ENCODE measurements around the gene PIKFYVE.
A peak's percentile ranks its signal among the peaks of the same experiment; 100 is the strongest.
"Not testable (repeated sequence)": the region's sequence is repeated elsewhere in the genome, so short reads cannot be mapped to it uniquely, and the experiment has no call there.

PIKFYVE gene

GRCh38 chr2:208265801-208266552, at the start of gene PIKFYVE:
TSS of gene PIKFYVE (plus strand) at chr2:208266255. CDS start at chr2:208271520, 5,265 bp downstream.
- DNase-seq (ENCODE audit: low spot score), result peak; percentile 92

DNA sequence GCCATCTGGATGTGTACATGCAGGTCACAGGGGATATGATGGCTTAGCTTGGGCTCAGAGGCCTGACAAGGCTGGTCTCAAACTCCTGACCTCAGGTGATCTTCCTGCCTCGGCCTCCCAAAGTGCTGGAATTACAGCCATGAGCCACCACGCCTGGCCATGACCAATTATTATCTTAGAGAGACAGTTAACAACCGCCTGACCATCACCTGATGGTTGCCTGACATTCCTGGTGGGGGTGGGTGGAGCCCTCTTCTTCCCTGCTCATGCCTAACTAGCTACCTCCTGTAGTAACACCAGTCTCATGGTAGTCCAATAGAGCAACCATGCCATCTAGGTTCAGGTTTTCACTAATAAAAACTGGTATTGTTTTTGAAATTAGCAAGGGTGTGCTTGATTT, 44.2 kb upstream of the PIKFYVE start:
- DNase-seq (ENCODE audit: low spot score), result not testable (repeated sequence)

DNA sequence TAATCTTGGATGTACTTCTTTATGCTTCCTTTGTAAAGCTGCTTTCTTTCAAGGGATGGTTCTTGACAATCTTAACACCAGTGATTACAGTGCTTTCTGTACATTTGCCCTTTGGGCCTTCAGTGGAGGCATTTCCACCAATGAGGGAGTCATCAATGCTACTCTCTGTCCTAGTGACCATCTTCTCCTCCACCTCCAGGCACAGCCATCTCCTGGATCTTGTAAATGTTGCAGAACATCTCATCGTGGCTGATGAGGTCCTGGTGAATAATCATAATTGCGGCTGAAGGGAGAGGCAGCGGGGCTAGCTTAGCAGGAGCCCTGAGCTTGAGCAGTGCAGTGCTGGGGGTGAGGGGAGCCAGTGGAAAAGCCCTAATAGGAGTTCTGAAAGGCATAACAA, 43.7 kb upstream of the PIKFYVE start:
- no peak for DNase-seq (ENCODE audit: low spot score)

DNA sequence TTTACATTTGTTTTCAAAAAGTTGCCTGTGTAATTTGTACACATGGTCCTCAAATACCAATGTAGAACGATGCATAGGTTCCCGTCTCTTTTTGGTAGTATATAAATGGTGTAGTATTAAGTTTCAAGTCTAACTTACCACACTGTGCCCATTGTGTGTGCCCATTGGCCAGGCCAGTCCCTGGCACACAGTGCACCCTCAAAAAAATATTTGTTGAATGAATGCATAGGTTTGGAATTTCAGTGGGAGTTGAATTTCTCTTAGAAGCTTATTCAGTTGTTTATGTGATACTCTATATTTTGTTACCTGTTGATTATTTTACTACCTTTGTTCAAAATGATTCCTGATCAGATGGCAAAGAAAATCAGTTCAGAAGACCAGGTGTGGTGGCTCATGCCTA, 41.3 kb upstream of the PIKFYVE start:
- DNase-seq (ENCODE audit: low spot score), result no peak

- DNase-seq (ENCODE audit: low spot score), result no peak
Observed at GRCh38 chr2:208227581-208228232, 38.3 kb upstream of the PIKFYVE start.

- DNase-seq (ENCODE audit: low spot score), result no peak
Observed at GRCh38 chr2:208228476-208228875, 37.6 kb upstream of the PIKFYVE start.

GRCh38 chr2:208234786-208235185, 31.3 kb upstream of the PIKFYVE start:
- no peak for DNase-seq (ENCODE audit: low spot score)

GRCh38 chr2:208235860-208236259, 30.2 kb upstream of the PIKFYVE start:
- DNase-seq (ENCODE audit: low spot score), result no peak

- no peak for DNase-seq (ENCODE audit: low spot score)
Observed at GRCh38 chr2:208239770-208240493, 26.1 kb upstream of the PIKFYVE start.

GRCh38 chr2:208240619-208241209, 25.3 kb upstream of the PIKFYVE start:
- no peak for DNase-seq (ENCODE audit: low spot score)

DNA sequence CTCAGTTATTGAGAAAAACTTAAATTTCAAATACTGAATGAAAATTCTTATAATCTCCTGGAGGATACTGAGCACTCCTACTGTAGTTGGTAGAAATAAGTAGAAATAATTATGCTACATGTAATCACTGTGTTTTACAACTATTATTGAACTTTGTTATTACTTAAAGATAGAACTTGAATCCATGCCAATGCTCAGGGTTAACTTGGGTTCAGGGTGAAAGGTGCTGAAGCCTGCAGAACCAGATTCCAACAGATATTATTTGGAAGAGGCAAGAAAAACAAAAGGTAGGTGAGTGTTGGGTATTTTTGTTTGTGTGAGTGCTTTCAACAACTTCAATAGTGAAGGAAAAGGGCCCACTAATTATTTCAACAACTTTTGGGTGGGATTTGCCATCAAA, 21.6 kb upstream of the PIKFYVE start:
- no peak for DNase-seq (ENCODE audit: low spot score)

GRCh38 chr2:208245746-208246145, 20.3 kb upstream of the PIKFYVE start:
- DNase-seq (ENCODE audit: low spot score), result no peak

DNA sequence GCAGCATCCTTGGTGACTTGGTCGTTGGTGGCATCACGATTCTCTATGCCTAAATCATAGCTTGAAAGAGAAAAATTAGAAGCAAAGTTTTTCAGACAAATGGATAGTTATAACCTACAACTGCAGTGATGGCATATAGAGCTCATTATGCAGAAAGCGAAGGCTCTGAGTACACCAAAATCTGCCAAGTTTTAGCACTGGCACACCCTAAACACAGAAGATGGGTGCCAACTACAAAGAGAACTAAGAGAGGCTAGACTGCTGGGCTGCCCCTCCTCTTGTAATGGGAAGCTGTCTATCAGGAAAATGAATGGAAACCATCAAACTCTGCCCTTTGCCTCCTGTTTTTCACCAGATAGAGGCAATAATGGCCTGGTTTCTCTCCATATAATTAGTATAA, 17.5 kb upstream of the PIKFYVE start:
- no peak for DNase-seq (ENCODE audit: low spot score)

DNA sequence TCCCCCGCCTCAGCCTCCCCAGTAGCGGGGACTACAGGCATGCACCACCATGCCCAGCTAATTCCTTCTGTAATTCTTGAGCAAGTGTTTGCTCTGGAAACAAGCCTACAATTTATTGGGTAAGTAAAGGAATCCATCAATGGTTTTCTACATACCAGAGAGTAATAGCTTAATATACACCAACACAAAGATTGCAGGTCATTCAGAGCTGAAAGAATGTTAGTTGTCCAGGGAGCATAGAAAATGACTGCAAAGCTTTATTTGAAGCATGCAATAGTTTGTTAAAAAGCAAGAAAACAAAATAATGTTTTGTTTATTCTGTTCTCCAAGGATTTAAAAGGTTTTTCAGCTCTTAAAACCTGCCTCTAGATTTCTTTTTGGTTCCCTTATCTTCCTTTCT, 16.8 kb upstream of the PIKFYVE start:
- DNase-seq (ENCODE audit: low spot score), result no peak

GRCh38 chr2:208250388-208250787, 15.7 kb upstream of the PIKFYVE start:
- peak; percentile 38 for DNase-seq (ENCODE audit: low spot score)

- DNase-seq (ENCODE audit: low spot score), result no peak
Observed at GRCh38 chr2:208251098-208251497, 15.0 kb upstream of the PIKFYVE start.

GRCh38 chr2:208252716-208253492, 13.2 kb upstream of the PIKFYVE start:
- peak; percentile 60 for DNase-seq (ENCODE audit: low spot score)

GRCh38 chr2:208253600-208254117, 12.4 kb upstream of the PIKFYVE start:
- DNase-seq (ENCODE audit: low spot score), result no peak

DNA sequence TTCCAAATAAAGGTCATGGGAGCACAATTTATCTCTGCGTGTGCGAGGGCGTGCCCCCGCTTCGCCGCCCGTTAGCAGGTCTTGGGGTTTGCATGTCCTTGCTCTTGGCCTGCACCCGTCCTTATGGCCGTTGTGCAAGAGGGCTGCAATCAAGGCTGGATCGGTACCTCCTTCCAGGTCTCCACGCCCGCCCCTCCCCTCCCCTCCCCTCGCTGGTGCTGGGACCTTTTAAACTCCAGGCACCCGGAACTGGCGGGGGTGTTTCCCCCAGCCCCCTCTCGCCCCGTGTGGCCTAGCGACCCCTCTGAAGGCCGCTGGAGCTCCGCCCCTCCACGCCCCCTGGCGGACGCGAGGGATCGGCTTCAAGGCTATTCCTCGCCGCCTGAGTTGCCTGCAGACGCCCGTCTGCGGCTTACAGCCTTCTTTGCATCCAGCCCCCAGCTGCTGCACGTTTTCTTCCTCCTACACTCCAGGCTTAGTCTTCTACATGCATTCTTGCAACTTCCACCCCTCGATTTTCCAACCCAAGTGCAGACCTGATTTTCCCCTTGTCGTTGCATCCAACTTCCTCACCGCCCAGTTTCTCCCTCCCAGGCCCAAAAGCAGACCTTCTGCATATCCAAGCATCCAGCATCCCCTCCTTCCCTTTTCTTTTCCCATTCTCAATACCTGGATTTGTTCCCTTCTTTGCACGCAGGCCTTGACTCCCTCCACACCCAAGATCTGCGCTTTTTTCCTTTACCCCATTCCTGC, 11.8 kb upstream of the PIKFYVE start:
- peak; percentile 85 for DNase-seq (ENCODE audit: low spot score)

- peak; percentile 92 for DNase-seq (ENCODE audit: low spot score)
Observed at GRCh38 chr2:208254871-208255556, 11.0 kb upstream of the PIKFYVE start, which contains the start of gene IDH1. TSS of gene IDH1 (minus strand) at chr2:208255071. CDS start at chr2:208251551, 3,520 bp downstream.

All from hematopoietic multipotent progenitor cell treated with erythropoietin and hydrocortisone succinate and interleukin-3 and kit ligand, for 17 days (in vitro differentiated cells).